Pancreas (tissue), 10 donors: Measurements from ENCODE around the gene PALM3. TPM values are rescaled to one million over a fixed set of nuclear protein-coding genes. Genes with fewer than 3 reads are reported as not detected.
A peak's percentile ranks its signal among the peaks of the same experiment; 100 is the strongest.

Experiments used
- ATAC-seq, 4 donors: fragments of 200-7000 bp; cut with Tn5 transposase; one replicate each; pipeline versions ENCODE4 v1.8.0 to v1.9.1; 2020; ENCODE audit warnings: mild to moderate bottlenecking in 4 of 4, moderate library complexity in 4 of 4
- DNase-seq, 6 donors: peaks; one replicate each; pipeline ENCODE4 v3.0.0-alpha.2; 2020
- FAIRE-seq: peaks from 2 replicates; lab custom pipeline; 2012; peaks lifted over from hg19 to GRCh38; lab: Jason Lieb, UNC
- H3K27ac ChIP-seq, 4 donors: fragments of 200-600 bp; sonication (generic); 1 replicate in 3 of 4; 2 replicates in 1 of 4; pipeline versions ENCODE4 v1.5.0 to v1.8.0; 2020
- H3K27me3 ChIP-seq, 4 donors: fragments of 200-600 bp; one replicate each; pipeline ENCODE4 v1.8.0; 2021
- H3K36me3 ChIP-seq, 3 donors: fragments of 200-600 bp; sonication (generic) in 1 of 3; one replicate each; pipeline versions ENCODE4 v1.5.0 to v1.8.0; 2020 to 2021
- H3K4me1 ChIP-seq, 3 donors: fragments of 200-600 bp; one replicate each; pipeline ENCODE4 v1.8.0; 2021
- H3K4me3 ChIP-seq, 4 donors: fragments of 200-600 bp; sonication (generic) in 2 of 4; one replicate each; pipeline versions ENCODE4 v1.5.0 to v1.8.0; 2020 to 2021
- H3K9me3 ChIP-seq, 4 donors: fragments of 200-600 bp; one replicate each; pipeline ENCODE4 v1.8.0; 2021
- CTCF ChIP-seq, 4 donors: fragments of 200-600 bp; sonication (generic) in 3 of 4; IDR thresholded peaks; one replicate each; pipeline versions ENCODE4 v1.5.0 to v1.8.0; 2021; ENCODE audit warnings: antibody characterized with exemption in 4 of 4
- WGBS, 2 donors: extraction: QIAGEN DNeasy Blood & Tissue Kit; methylation state at CpG; one replicate each; pipeline ENCODE4 v1.1.7; 2013; 5-methylcytosine and 5-hydroxymethylcytosine counted together
- intact Hi-C, 3 donors: fragments of 100-400 bp; cut with DNase I; formaldehyde crosslinking; loops; one replicate each; pipeline versions ENCODE4 v1.11.1 to v1.14.2; 2022
- polyA plus RNA-seq, 2 donors: library from polyadenylated mRNA; stranded (reverse); fragments of 200-250 nt; gene quantifications; one replicate each; pipeline ENCODE4 v1.2.3, GENCODE V29; 2013
- total RNA-seq, 6 donors: library from RNA; stranded (reverse); fragmentation: NEBNext Ultra II Directional in 4 of 6; extraction: Animal tissue kit (Norgen Biotek cat#: 25700) in 4 of 6; gene quantifications; one replicate each; pipeline versions ENCODE4 v1.2.1 to v1.2.4, GENCODE V29; 2021 to 2023
- donor health status: healthy with polysubstance abuse.
- donor health status: DM: no; HTN: no; CAD: no; lungs with moderate emphysema.
- donor health status: DM: no; HTN: no; CAD: no.
- donor health status: control.
- donor health status: control.
- donor health status: Bipolar disorder and iron deficiency.
- donor health status: DM: yes; HTN: yes; CAD: no.
- donor health status: DM: no; HTN: no; CAD: no.
- donor health status: DM: no; HTN: no; CAD: no.
- donor health status: DM: yes; HTN: yes; CAD: no.

PALM3 gene
- total and polyA plus RNA-seq, 8 donors = 5.6 to 155 (median 17.9) TPM

DNA sequence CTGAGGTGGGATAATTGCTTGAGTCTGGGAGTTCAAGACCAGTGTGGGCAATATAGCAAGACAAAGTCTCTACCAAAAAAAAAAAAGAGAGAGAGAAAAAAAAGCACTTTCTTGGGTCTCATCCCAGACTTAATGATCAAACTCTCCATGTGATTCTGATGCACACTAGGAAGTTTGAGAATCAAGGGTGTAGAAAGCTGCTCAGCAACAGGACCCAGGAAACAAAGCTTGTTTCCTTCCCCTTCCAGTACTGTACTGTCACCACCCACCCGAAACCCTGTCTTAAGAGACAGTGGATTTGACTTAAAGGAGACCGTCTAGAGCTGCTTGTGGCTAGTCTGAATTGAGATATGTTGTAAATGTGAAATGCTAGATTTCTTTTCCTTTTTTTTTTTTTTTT, 16.5 kb upstream of the PALM3 start:
- DNase-seq (no peak), ATAC-seq (no peak), FAIRE-seq (no peak)
- no peaks in the 10 kb centered on the region for H3K36me3 ChIP-seq
- no peak for TF ChIP-seq CTCF (IDR thresholded peaks at IDR 0.05)
- intact Hi-C loops = no loop called here
- H3K27ac ChIP-seq = no peak overlapping the region
- WGBS, 2 donors = 84 to 94% methylated on average over 2 of the region's 2 CpGs
- H3K4me3 ChIP-seq = no peak overlapping the region
- H3K27me3 ChIP-seq = no peaks in the 10 kb centered on the region
- H3K9me3 ChIP-seq = no peaks in the 10 kb centered on the region
- H3K4me1 ChIP-seq = peaks cover 0 to 19% (median 5%) of the 10 kb centered on the region in 3 donors

- TF ChIP-seq CTCF (IDR thresholded peaks at IDR 0.05) = no peak
- peak in 4 of 6 donors; percentile 49 to 81 (median 59) for DNase-seq
- H3K27ac ChIP-seq = peak overlapping the region; percentile 91 to 98 (median 94)
- peak overlapping the region; percentile 80 to 88 (median 84) for H3K4me3 ChIP-seq
- ATAC-seq = peak in 1 of 4 donors; percentile 2
- intact Hi-C loops = loop anchor here in 2 of 3 donors (5.0 kb wide), 1 partner anchor 192 kb away; no protein-coding TSS in a partner anchor
- H3K9me3 ChIP-seq = no peaks in the 10 kb centered on the region
- no peaks in the 10 kb centered on the region for H3K27me3 ChIP-seq
- peaks cover 3 to 11% (median 10%) of the 10 kb centered on the region in 3 donors for H3K4me1 ChIP-seq
- WGBS, 2 donors = 0 to 1% methylated on average over 44 of the region's 44 CpGs
- H3K36me3 ChIP-seq = no peaks in the 10 kb centered on the region
- FAIRE-seq = no peak
Measured at GRCh38 chr19:14073925-14074838, 12.3 kb upstream of the PALM3 start.

DNA sequence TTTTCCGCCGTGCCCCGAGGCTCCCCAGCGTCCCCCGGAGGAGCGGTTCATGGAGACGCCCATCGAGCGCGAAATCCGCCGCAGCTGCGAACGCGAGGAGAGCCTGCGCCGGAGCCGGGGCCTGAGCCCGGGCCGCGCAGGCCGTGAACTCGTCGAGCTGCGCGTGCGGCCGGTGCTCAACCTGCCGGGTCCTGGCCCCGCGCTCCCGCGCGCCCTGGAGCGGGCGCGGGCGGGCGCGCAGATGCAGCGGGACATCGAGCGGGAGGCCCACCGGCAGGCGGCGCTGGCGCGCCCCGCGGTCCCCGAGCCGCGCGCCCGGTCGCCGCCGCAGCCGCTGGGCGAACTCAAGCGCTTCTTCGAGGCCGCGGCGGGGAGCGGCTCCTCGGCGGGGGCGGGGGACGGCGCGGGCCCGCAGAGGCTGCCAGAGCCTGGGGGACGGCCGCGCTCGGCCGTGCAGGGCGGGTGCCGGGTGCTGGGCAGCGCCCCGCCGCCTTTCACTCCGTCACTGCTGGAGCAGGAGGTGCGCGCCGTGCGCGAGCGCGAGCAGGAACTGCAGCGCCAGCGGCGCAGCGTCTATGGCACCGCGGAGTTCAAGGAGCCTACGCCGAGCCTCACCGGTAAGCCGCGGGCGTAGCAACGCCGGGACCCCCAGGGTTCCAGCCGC, 11.5 kb upstream of the PALM3 start:
- FAIRE-seq (no peak), DNase-seq (peak; percentile 71 to 94 (median 85)), ATAC-seq (peak; percentile 33 to 62 (median 44))
- Histone ChIP-seq H3K27me3 (no peaks in the 10 kb centered on the region), H3K9me3 (no peaks in the 10 kb centered on the region), H3K4me1 (peaks cover 3 to 11% (median 10%) of the 10 kb centered on the region in 3 donors), H3K36me3 (no peaks in the 10 kb centered on the region), H3K4me3 (peak overlapping the region; percentile 80 to 88 (median 84)), H3K27ac (peak overlapping the region; percentile 93 to 98 (median 96))
- intact Hi-C loops = loop anchor here in 2 of 3 donors (5.0 kb wide), 1 partner anchor 191 kb away; no protein-coding TSS in a partner anchor
- 0 to 1% methylated on average over 82 to 106 of the region's 106 CpGs for whole genome bisulfite sequencing, 2 donors
- peak in 2 of 4 donors; percentile 12 to 30 for TF ChIP-seq CTCF (IDR thresholded peaks at IDR 0.05)

GRCh38 chr19:14072535-14073260, 10.8 kb upstream of the PALM3 start, which contains the start of gene MISP3:
MISP3 (plus strand) TSS chr19:14072786; CDS start chr19:14073310, 524 bp downstream.
- Histone ChIP-seq H3K4me1 (peaks cover 3 to 11% (median 10%) of the 10 kb centered on the region in 3 donors), H3K27me3 (no peaks in the 10 kb centered on the region), H3K36me3 (no peaks in the 10 kb centered on the region), H3K4me3 (peak within 1 kb of the TSS; percentile 80 to 88 (median 84)), H3K9me3 (no peaks in the 10 kb centered on the region), H3K27ac (peak within 1 kb of the TSS; percentile 93 to 98 (median 96))
- peak; percentile 75 to 80 (median 78) for ATAC-seq
- peak; percentile 86 to 94 (median 88) for DNase-seq
- intact Hi-C loops = loop anchor here in 2 of 3 donors (5.0 kb wide), 1 partner anchor 190 kb away; no protein-coding TSS in a partner anchor
- no peak for TF ChIP-seq CTCF (IDR thresholded peaks at IDR 0.05)
- WGBS, 2 donors = 1% methylated on average over 45 to 51 of the region's 51 CpGs
- FAIRE-seq = no peak
